ENCODE data around the gene NXN. TPM values are rescaled to one million over a fixed set of nuclear protein-coding genes. Genes with fewer than 3 reads are reported as not detected.
"Not testable (repeated sequence)": the region's sequence is repeated elsewhere in the genome, so short reads cannot be mapped to it uniquely, and the experiment has no call there.

The NXN gene
- total RNA-seq, 1 donor from 2014 or later: 0.52 TPM

- intact Hi-C loops (cut with micrococcal nuclease): no loop called here
Observed at GRCh38 chr17:838486-838885, 141.1 kb downstream of the NXN start.

DNA sequence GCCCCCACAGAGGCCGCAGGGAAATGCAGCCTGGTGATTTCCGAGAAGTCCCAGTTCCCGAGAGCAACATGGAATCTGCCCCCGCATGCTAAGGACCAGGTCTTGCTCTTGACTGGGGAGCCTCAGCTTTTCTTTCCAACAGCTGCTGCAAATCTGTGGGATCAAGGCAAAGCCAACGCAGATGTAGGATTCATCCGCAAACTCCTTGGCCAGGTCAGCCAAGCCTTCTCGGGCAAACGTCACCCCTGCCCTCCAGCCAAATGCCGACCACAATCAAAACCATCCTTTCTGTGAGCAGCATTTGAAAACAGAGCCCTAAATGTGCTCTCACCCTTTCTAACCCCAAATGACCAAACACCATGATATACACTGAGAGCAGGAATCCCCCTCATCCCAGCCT lies 143.4 kb downstream of the NXN start:
- intact Hi-C loops (cut with micrococcal nuclease): no loop called here

- intact Hi-C loops (cut with micrococcal nuclease): not testable (repeated sequence)
Observed at GRCh38 chr17:835721-836120, 143.9 kb downstream of the NXN start.

GRCh38 chr17:835263-835662 lies 144.3 kb downstream of the NXN start:
- intact Hi-C loops (cut with micrococcal nuclease): no loop called here

- intact Hi-C loops (cut with micrococcal nuclease): no loop called here
Observed at GRCh38 chr17:834136-834535, 145.4 kb downstream of the NXN start.

- intact Hi-C loops (cut with micrococcal nuclease): no loop called here
Observed at GRCh38 chr17:830950-831349, 148.6 kb downstream of the NXN start.

GRCh38 chr17:830381-830780 lies 149.2 kb downstream of the NXN start:
- intact Hi-C loops (cut with micrococcal nuclease): no loop called here

GRCh38 chr17:829614-830013 lies 150.0 kb downstream of the NXN start:
- intact Hi-C loops (cut with micrococcal nuclease): not testable (repeated sequence)

- intact Hi-C loops (cut with micrococcal nuclease): no loop called here
Observed at GRCh38 chr17:828761-829160, 150.8 kb downstream of the NXN start.

- intact Hi-C loops (cut with micrococcal nuclease): no loop called here
Observed at GRCh38 chr17:826778-827177, 152.8 kb downstream of the NXN start.

DNA sequence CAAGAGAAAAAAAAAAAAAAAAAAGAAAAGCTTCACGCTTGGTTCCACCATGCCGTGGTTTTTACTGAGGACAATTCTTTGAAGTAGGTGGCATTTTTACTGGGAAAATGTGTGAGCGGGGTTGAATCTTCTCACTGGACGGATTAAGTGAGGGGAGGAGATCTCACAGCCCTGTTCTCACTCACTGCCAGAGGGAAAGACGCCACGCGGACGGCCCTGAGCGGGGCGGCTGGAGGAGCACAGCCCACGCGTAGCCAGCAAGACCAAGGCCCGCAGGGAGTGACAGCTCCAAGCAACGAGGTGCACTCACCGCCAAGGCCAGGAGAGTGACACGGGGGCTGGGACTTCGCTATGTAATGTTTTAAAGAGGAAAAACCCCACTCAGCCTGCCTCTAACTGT lies 154.4 kb downstream of the NXN start:
- intact Hi-C loops (cut with micrococcal nuclease): no loop called here

DNA sequence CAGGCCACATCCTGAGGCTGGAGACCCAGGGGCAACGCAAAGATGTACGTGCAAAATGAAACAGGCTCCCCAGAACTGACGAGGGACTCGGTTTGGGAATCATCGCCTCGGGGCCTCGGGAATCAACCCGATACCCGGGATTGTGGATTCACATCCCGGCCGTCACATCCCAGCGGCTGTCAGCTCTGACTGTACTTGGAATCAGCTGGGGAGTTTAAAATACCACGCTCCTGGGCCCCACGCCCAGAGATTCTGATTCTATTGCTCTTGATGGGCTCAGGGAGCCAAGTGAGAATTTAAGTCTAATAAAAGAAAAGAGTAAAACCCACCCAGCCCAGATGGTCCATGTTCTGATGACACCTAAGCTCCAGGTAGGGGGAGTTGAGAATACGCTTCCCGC lies 155.2 kb downstream of the NXN start:
- intact Hi-C loops (cut with micrococcal nuclease): no loop called here

- intact Hi-C loops (cut with micrococcal nuclease): no loop called here
Observed at GRCh38 chr17:823501-823902, 156.1 kb downstream of the NXN start.

DNA sequence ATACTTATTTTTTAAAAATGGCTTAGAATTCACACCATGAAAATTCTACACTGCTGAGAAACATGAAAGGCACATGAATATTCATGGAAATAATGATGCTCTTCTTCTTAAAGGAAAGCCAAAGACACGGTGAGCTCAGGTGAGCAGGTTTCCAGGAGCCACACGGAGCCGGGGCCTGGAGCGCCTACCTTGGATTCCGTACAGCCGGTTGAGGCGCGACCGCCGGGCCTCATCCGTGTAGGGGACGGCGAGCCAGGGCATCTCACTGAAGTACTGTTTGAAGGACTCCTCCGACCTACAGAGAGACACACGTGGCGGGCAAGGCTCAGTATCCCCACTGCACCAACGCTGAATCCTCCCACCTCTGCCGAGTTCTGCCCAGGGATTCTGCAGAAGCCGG lies 160.3 kb downstream of the NXN start:
- intact Hi-C loops (cut with micrococcal nuclease): no loop called here

DNA sequence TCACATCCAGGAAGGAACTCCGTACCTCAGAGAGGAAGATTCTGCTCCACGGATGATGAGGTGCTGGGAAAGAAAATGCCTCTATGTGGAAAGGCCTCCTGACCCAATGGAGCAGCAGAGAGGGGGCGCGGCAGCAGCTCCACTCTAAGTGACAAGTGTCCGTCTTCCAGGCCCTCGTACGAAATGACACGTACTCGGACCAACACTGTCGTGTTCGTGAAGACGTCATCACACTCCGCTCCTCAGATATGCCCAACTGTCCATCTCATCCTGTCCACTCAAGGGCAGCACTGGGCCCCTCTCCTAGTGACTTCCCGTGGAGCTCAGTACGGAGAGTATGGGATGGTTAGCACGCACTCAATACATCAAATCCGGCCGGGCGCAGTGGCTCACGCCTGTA lies 165.2 kb downstream of the NXN start:
- intact Hi-C loops (cut with micrococcal nuclease): no loop called here

DNA sequence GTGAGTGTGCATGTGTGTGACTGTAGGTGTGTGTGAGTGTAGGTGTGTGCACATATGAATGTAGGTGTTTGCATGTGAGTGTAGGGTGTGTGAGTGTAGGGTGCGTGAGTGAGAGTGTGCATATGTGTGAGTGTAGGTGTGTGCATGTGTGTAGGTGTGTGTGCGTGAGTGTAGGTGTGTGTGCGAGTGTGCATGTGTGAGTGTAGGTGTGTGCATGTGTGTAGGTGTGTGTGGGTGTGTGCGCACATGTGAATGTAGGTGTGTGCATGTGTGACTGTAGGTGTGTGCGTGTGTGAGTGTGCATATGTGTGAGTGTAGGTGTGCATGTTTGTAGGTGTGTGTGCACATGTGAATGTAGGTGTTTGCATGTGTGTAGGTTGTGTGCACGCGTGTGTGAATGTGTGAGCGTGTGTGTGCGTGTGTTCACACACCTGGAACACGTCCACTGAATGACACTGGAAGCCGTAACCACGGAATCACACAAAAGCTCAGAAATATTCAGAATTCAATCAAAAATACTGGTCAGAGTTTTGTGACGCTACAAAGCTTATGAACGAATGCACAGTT lies 166.9 kb downstream of the NXN start:
- intact Hi-C loops (cut with micrococcal nuclease): no loop called here

GRCh38 chr17:811051-811784 lies 168.4 kb downstream of the NXN start:
- intact Hi-C loops (cut with micrococcal nuclease): no loop called here

DNA sequence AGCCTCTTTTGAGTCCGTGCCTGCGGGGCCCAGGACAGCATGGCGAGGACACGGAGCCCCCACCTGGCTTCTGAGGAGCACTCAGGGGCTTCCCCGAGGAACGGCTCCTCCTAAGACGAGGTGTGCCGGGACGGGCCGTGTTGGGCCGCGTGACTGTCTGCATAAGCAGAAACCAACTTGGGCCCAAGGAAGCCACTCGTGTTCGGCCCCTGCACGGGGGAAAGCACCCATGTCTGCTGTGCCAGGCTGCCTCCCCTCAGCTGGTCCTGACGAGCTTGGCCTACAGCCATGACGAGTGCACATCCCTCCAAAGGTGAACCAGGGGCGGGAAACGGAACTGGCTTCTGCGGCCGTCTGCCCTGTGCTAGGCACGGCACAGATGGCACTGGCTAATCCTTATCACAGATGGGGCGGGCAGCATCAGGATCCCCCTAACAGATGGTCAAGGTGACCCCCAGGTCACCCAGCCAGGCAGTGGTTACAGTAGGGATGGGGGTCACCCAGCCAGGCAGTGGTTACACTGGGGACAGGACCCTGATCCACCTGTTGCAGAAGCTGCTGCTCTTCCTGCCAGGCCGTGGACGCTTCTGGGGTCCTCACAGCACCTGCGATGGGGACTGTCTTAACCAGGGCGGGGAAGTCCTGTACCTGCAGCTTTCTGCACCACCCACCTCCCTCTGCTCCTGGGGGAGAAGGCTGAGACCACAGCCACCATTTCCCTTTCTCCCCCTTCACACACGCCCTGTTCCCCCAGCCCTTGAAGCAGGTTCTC lies 171.9 kb downstream of the NXN start:
- intact Hi-C loops (cut with micrococcal nuclease): no loop called here

DNA sequence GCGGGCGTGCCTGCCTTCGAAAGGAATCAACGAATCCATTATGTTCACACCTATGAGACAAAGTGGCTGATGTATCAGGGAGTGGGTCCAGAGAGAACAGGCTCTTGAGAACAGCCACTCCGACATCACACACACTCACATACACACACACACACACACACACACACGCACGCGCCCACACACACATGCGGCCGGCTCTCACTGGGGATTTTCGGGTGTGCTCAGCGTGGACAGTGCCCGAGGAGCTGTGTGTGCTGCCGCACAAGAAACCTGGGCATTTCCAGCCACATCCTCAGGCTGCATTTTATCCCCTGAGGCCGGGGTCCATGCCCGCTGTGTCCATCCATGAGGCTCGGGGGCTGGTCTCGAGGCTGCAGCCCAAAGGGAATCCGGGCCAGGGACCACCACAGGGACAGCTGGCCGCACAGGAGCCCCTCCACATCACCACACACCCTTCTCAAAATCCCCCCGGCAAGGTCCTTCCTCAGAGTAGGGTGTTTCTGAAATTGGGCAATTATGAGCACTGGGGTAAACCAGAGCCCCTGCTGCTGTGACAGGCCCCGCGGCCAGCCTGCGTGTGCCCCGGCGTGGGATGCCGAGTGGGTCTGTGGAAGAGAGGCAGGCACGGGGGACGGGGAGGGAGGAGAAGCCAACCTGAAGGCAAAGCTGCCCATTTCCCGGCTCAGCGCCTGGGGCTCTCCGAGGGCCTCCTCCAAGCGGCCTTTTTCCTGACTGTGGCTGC lies 172.6 kb downstream of the NXN start:
- intact Hi-C loops (cut with micrococcal nuclease): no loop called here

DNA sequence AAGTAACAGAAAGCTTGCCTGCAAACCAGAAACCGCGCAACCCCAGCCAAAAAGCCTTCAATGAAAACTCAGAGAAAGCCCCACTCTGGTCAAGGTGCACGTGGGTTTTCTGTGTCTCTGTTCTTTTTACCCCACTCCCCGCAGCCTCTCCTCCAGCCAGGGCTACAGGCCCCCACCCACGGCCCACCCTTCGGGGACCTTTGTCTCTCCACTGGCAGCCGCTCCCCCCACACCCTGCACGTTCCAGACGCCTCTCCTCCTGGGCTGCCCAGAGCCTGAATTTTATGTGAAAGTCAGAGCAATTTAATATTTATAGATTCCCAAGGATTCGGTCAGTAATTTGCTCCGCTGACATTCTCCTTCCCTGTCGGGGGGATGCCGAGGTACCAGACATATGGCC lies 173.2 kb downstream of the NXN start:
- intact Hi-C loops (cut with micrococcal nuclease): no loop called here

DNA sequence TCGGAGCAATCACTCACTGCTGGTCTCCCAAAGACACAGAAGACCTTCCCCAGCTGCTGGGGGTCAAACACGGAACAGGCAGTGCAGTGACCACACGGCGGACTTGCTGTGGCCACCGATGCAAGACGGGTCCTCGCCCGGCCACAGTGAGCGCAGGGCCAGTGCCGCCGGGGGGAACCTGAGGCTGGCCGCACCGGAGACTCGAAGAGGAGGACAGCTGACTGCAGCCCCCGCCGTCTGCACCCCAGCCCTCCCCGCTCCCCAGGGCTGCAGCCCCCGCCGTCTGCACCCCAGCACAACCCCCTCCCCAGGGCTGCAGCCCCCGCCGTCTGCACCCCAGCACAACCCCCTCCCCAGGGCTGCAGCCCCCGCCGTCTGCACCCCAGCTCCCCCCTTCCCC lies 173.7 kb downstream of the NXN start:
- intact Hi-C loops (cut with micrococcal nuclease): not testable (repeated sequence)

Measured in T-helper 2 cell treated with Interferon-gamma antibody and Interleukin-4, amounts not matched to agents 100 ng/mL and 5 ng/mL, for 36 hours (primary cell).